HG03354 (cell line): ENCODE data around the gene NDUFS5.
"Not testable (repeated sequence)": the region's sequence is repeated elsewhere in the genome, so short reads cannot be mapped to it uniquely, and the experiment has no call there.

Source experiments
- ATAC-seq: cut with Tn5 transposase; IDR thresholded peaks from one replicate; pipeline ENCODE4 v1.9.1; 2021; ENCODE audit warnings: mild to moderate bottlenecking; ENCODE audit not compliant: unreplicated experiment, poor library complexity, severe bottlenecking

The NDUFS5 gene

DNA sequence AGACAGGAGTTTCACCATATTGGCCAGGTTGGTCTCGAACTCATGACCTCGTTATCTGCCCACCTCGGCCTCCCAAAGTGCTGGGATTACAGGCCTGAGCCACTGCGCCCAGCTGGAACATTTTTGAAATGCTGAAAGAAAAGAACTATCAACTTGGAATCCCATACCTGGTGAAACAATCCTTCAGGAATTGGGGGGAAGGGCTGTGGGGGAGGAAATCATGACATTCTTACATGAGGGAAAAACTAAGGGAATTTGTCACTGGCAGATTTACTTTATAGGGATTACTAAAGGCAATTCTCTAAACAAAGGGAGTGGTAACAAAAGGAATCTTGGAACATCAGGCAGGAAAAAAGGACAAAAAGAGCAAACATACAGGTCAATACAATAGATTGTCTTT, 25.8 kb downstream of the NDUFS5 start:
- no peak for ATAC-seq

GRCh38 chr1:39055213-39055710, 29.1 kb downstream of the NDUFS5 start:
- ATAC-seq = not testable (repeated sequence)

GRCh38 chr1:39061516-39061915, 35.4 kb downstream of the NDUFS5 start:
- ATAC-seq = not testable (repeated sequence)

DNA sequence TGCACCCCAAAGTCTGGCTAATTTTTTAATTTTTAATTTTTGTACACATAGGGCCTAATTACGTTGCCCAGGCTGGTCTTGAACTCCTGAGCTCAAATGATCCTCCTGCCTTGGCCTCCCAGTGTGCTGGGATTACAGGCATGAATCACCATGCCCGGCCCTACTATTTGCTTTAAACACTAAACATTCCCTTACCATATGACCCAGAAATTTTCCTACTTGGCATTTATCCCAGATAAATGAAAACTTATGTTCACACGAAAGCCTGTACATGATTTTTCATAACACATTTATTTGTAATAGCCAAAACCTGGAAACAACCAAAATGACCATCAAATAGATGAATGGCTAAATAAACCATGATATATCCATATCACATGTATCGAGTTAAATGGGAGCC, 35.8 kb downstream of the NDUFS5 start:
- no peak for ATAC-seq

DNA sequence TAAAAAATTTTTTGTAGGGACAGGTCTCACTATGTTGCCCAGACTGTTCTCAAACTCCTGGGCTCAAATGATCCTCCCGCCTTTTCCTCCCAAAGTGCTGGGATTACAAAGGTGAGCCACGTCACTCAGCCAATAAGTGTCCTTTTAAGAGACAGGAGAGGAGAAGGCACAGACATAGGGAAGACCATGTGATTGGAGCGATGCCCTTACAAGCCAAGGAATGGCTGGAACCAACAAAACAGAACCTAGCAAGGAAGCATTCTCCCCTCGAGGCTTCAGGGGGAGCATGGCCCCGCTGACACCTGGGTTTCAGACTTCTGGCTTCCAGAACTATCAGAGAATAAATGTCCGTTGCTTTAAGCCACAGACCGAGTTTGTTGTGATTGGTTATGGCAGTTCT, 37.0 kb downstream of the NDUFS5 start:
- no peak for ATAC-seq

GRCh38 chr1:39063775-39064174, 37.6 kb downstream of the NDUFS5 start:
- ATAC-seq = no peak

- no peak for ATAC-seq
Observed at GRCh38 chr1:39065542-39065941, 39.4 kb downstream of the NDUFS5 start.

- not testable (repeated sequence) for ATAC-seq
Observed at GRCh38 chr1:39068227-39068626, 42.1 kb downstream of the NDUFS5 start.

DNA sequence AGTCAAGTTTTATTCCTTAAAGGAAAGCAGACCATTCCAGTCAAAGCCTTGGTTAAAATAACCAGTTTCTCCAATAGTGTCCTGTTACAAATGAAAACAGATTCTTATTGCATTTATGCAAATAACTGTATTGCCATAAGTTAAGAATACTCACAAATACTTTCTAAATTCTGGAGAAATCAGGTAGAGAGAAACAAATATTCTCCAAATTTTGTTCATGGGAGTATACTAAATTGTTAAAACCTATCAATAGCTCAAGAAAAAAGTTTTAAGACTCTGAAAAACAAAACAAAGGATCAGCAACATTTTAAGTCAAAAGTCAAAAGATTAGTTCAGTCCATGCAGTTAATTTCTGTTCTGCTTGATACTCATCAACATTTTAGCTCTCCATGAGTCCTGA, 45.4 kb downstream of the NDUFS5 start:
- ATAC-seq = not testable (repeated sequence)

DNA sequence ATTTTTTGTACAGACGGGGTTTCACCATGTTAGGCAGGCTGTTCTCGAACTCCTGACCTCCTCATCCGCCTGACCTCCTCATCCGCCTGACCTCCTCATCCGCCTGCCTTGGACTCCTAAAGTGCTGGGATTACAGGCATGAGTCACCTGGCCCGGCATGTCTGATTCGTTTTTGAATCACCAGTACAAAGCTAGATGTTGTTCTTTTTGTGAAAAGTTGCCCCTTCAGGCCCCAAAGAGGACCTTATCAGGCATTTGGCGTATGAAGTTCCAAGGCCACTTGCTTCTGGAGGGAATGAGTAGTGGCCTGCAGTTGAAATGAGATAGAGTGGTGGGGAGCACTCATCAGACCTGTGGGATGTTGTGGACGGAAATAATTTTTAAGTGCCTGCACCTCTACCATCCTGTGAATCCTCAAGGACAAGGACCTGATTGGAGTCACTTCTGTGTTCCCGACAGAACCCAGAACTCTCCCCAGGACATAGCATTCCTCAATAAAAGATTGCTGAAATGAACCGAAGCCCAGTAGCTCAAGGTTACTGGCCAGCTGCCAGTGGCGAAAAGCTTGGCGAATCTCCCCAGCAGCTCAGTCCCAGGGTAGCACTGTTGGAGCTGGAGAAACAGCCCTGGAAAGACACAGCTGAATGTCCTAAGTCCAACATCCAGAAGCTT, 50.1 kb downstream of the NDUFS5 start:
- ATAC-seq = no peak

GRCh38 chr1:39076799-39077148, 50.6 kb downstream of the NDUFS5 start:
- ATAC-seq = no peak

GRCh38 chr1:39080269-39080826, 54.2 kb downstream of the NDUFS5 start:
- ATAC-seq = no peak

DNA sequence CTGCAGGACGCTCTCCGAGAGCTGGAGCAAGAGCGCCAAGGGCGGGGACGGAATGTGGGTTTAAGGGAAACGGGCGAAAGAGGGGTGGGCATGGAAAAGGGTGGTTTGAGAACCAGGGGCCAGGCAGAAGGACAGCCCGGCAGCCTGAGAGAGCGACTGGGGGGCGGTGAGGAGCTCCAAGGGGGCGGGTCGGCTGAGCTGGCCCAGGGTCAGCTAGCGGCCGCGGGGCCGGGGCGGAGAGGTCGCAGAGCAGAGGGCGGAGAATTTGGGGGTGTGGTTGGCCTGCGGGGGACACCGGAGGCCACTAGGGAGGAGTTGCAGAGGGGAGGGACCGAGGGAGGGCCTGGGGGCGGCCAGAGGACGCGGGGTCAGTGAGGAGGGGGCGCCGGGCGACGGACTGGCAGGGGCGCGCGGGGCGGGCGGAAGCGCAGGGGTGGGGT, 54.7 kb downstream of the NDUFS5 start:
- no peak for ATAC-seq

DNA sequence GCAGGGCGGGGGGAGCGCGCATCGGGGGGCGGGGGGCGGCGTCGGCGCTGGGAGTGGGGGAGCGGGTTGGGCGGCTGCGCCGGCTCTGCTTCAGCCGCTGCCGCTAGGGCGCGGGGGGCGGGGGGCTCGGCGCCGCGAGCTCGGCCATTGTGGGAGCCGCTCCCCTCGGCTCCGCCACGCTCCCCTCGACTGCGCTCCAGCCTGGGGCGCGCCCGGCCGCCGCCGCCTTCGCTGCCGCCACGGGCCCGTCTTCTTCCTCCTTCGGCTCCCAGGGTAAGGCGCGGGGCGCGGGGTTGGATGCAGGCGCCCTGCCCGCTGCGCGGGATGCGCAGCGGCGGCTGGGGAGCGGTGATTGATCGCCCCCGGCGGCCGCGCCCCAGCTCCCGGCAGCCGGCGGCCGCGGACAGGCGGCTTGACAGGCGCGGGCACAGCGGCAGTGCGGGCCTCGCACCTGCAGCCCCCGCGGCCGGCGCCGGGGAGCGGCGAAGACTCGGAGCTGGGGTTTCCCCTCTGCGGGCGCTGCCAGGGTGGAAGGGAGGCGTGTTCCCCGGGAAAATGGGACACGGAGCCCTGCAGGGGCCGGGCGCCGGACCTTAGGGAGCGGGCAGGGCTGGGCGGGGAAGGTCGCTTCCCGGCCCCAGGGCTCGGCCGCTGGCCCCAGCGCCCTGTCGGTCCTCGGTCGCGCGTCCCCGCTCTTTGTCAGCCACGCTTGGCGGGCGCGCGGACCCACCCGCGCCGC, 55.3 kb downstream of the NDUFS5 start:
- ATAC-seq = no peak

DNA sequence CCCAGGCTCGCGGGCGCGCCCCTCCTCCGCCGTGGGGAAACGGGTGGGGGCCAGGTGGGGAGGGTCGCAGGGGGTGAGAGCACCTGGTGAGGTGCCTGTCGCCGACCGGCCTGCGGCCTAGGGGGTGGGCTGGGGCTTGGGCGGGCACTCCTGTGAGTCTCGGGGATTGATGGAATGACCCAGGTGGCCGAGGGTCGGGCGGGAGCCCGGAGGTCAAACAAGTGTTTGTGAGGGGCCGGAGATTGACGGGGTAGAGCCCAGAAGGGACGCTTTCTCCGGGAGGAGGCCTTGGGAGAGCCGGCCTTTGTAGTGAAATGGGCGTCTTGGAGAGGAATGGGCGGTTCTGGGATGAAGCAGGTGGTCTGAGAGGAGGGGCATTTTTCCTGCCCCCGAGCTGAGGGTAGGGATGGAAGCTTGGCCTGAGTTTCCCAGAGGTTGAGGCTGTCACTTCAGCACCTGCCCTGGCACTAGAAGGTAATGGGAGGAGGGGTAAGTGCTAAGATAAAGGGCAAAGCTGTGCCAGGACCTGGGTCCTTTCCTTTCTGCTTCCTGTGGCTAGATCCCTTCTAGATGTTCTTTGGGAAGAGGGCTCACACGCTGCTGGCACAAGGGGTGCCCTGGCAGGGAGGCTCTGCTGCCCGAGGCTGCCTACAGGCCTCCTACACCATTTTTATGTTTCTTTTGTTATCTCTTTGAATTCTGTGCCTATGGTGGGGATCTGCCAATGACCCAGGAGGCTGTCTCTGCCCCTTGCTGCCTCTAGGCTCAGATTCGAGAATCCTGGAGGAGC, 56.1 kb downstream of the NDUFS5 start:
- no peak for ATAC-seq

- no peak for ATAC-seq
Observed at GRCh38 chr1:39082811-39083576, 56.8 kb downstream of the NDUFS5 start.

- no peak for ATAC-seq
Observed at GRCh38 chr1:39084191-39084590, 58.0 kb downstream of the NDUFS5 start.
